ENCODE results near the gene CDKN2D.
A peak's percentile ranks its signal among the peaks of the same experiment; 100 is the strongest.
"Not testable (repeated sequence)": the region's sequence is repeated elsewhere in the genome, so short reads cannot be mapped to it uniquely, and the experiment has no call there.

Gene CDKN2D

GRCh38 chr19:10533646-10534386 lies 35.0 kb downstream of the CDKN2D start:
- no peak for TF ChIP-seq CTCF (conservative IDR thresholded peaks at IDR 0.05; ENCODE audit: low read depth, low read length)
- no peak overlapping the region for H3K4me3 ChIP-seq (ENCODE audit: low read length)
- DNase-seq (ENCODE audit: low read depth): peak; percentile 63

GRCh38 chr19:10532457-10532856 lies 36.3 kb downstream of the CDKN2D start:
- no peak for TF ChIP-seq CTCF (conservative IDR thresholded peaks at IDR 0.05; ENCODE audit: low read depth, low read length)
- H3K4me3 ChIP-seq (ENCODE audit: low read length): no peak overlapping the region
- no peak for DNase-seq (ENCODE audit: low read depth)

GRCh38 chr19:10526887-10527286 lies 41.9 kb downstream of the CDKN2D start:
- not testable (repeated sequence) for DNase-seq (ENCODE audit: low read depth); H3K4me3 ChIP-seq (ENCODE audit: low read length)

GRCh38 chr19:10525636-10526035 lies 43.1 kb downstream of the CDKN2D start:
- no peak for TF ChIP-seq CTCF (conservative IDR thresholded peaks at IDR 0.05; ENCODE audit: low read depth, low read length)
- no peak for DNase-seq (ENCODE audit: low read depth)
- H3K4me3 ChIP-seq (ENCODE audit: low read length): no peak overlapping the region

GRCh38 chr19:10523135-10523636 lies 45.6 kb downstream of the CDKN2D start:
- H3K4me3 ChIP-seq (ENCODE audit: low read length): no peak overlapping the region
- DNase-seq (ENCODE audit: low read depth): no peak
- TF ChIP-seq CTCF (conservative IDR thresholded peaks at IDR 0.05; ENCODE audit: low read depth, low read length): no peak

GRCh38 chr19:10521461-10522171 lies 47.2 kb downstream of the CDKN2D start:
- TF ChIP-seq CTCF (conservative IDR thresholded peaks at IDR 0.05; ENCODE audit: low read depth, low read length): no peak
- H3K4me3 ChIP-seq (ENCODE audit: low read length): no peak overlapping the region
- DNase-seq (ENCODE audit: low read depth): no peak

GRCh38 chr19:10520652-10521318 lies 48.0 kb downstream of the CDKN2D start:
- TF ChIP-seq CTCF (conservative IDR thresholded peaks at IDR 0.05; ENCODE audit: low read depth, low read length): no peak
- no peak for DNase-seq (ENCODE audit: low read depth)
- no peak overlapping the region for H3K4me3 ChIP-seq (ENCODE audit: low read length)

Measured in retinal pigment epithelial cell (primary cell).